ENCODE data around the gene TSPAN9. TPM values are rescaled to one million over a fixed set of nuclear protein-coding genes. Genes with fewer than 3 reads are reported as not detected.

TSPAN9 gene
- total and polyA plus RNA-seq, 4 donors, result 17.4 to 62.9 (median 34.2) TPM

GRCh38 chr12:3219233-3219632 is 142.1 kb downstream of the TSPAN9 start:
- Histone ChIP-seq H3K4me3 (ENCODE audit: low read depth in 1 of 3, low read length in 3 of 3) (no peak overlapping the region), H3K27ac (ENCODE audit: low read depth in 1 of 2, low read length in 2 of 2) (no peak overlapping the region), H3K4me1 (ENCODE audit: control insufficient read depth in 4 of 4, insufficient read depth in 4 of 4, low read length in 3 of 4) (peaks cover 3 to 8% (median 4%) of the 10 kb centered on the region in 4 donors), H3K9ac (ENCODE audit: low read depth in 1 of 2, low read length in 2 of 2) (no peak overlapping the region), H3K9me3 (ENCODE audit: control insufficient read depth in 4 of 4, low read length in 3 of 4) (no peaks in the 10 kb centered on the region), H3K36me3 (ENCODE audit: control insufficient read depth in 4 of 4, insufficient read depth in 3 of 4, low read depth in 1 of 4, low read length in 3 of 4) (peaks cover 0 to 26% (median 4%) of the 10 kb centered on the region in 4 donors), H3K27me3 (ENCODE audit: control insufficient read depth in 4 of 4, insufficient read depth in 4 of 4, low read length in 3 of 4) (no peaks in the 10 kb centered on the region)
- WGBS, result 86% methylated on average over 8 of the region's 8 CpGs
- TF ChIP-seq SP1 (IDR thresholded peaks at IDR 0.05) (no peak), GABPA (IDR thresholded peaks at IDR 0.05 in 1 of 2, conservative IDR thresholded peaks at IDR 0.05 in 1 of 2) (no peak), FOXA1 (IDR thresholded peaks at IDR 0.05) (no peak), RXRA (IDR thresholded peaks at IDR 0.05) (no peak), RAD21 (IDR thresholded peaks at IDR 0.05) (no peak)
- no peak for DNase-seq (ENCODE audit: low spot score)

GRCh38 chr12:3220382-3221321 is 143.5 kb downstream of the TSPAN9 start:
- Histone ChIP-seq H3K27ac (ENCODE audit: low read depth in 1 of 2, low read length in 2 of 2) (no peak overlapping the region), H3K27me3 (ENCODE audit: control insufficient read depth in 4 of 4, insufficient read depth in 4 of 4, low read length in 3 of 4) (no peaks in the 10 kb centered on the region), H3K4me1 (ENCODE audit: control insufficient read depth in 4 of 4, insufficient read depth in 4 of 4, low read length in 3 of 4) (peaks cover 3 to 13% (median 4%) of the 10 kb centered on the region in 4 donors), H3K4me3 (ENCODE audit: low read depth in 1 of 3, low read length in 3 of 3) (no peak overlapping the region), H3K9ac (ENCODE audit: low read depth in 1 of 2, low read length in 2 of 2) (no peak overlapping the region), H3K36me3 (ENCODE audit: control insufficient read depth in 4 of 4, insufficient read depth in 3 of 4, low read depth in 1 of 4, low read length in 3 of 4) (peaks cover 0 to 14% (median 1%) of the 10 kb centered on the region in 4 donors), H3K9me3 (ENCODE audit: control insufficient read depth in 4 of 4, low read length in 3 of 4) (no peaks in the 10 kb centered on the region)
- DNase-seq (ENCODE audit: low spot score), result no peak
- no peak for TF ChIP-seq YY1 (IDR thresholded peaks at IDR 0.05)
- TF ChIP-seq ZBTB33 (IDR thresholded peaks at IDR 0.05), result no peak
- TF ChIP-seq NR2F2 (IDR thresholded peaks at IDR 0.05), result peak; percentile 61
- TF ChIP-seq HNF4A (conservative IDR thresholded peaks at IDR 0.05), result no peak
- WGBS, result 86% methylated on average over 21 of the region's 21 CpGs

GRCh38 chr12:3222306-3222705 is 145.1 kb downstream of the TSPAN9 start:
- no peak overlapping the region for H3K4me3 ChIP-seq (ENCODE audit: low read depth in 1 of 3, low read length in 3 of 3)
- H3K27me3 ChIP-seq (ENCODE audit: control insufficient read depth in 4 of 4, insufficient read depth in 4 of 4, low read length in 3 of 4), result no peaks in the 10 kb centered on the region
- TF ChIP-seq YY1 (IDR thresholded peaks at IDR 0.05) (no peak), FOXA1 (IDR thresholded peaks at IDR 0.05) (no peak), MAX (IDR thresholded peaks at IDR 0.05) (no peak), EGR1 (IDR thresholded peaks at IDR 0.05; ENCODE audit: low read depth in 2 of 2) (no peak), REST (IDR thresholded peaks at IDR 0.05) (no peak), ZBTB33 (IDR thresholded peaks at IDR 0.05) (no peak), SP1 (IDR thresholded peaks at IDR 0.05) (no peak), GABPA (IDR thresholded peaks at IDR 0.05 in 1 of 2, conservative IDR thresholded peaks at IDR 0.05 in 1 of 2) (no peak), NR2F2 (IDR thresholded peaks at IDR 0.05) (no peak), CTCF (IDR thresholded peaks at IDR 0.05; ENCODE audit: low read depth, low read length, missing input control) (no peak), FOXA2 (IDR thresholded peaks at IDR 0.05) (no peak), JUND (IDR thresholded peaks at IDR 0.05) (no peak)
- H3K9me3 ChIP-seq (ENCODE audit: control insufficient read depth in 4 of 4, low read length in 3 of 4), result no peaks in the 10 kb centered on the region
- H3K27ac ChIP-seq (ENCODE audit: low read depth in 1 of 2, low read length in 2 of 2), result no peak overlapping the region
- H3K4me1 ChIP-seq (ENCODE audit: control insufficient read depth in 4 of 4, insufficient read depth in 4 of 4, low read length in 3 of 4), result peaks cover 5 to 26% (median 12%) of the 10 kb centered on the region in 4 donors
- DNase-seq (ENCODE audit: low spot score), result no peak
- H3K36me3 ChIP-seq (ENCODE audit: control insufficient read depth in 4 of 4, insufficient read depth in 3 of 4, low read depth in 1 of 4, low read length in 3 of 4), result peaks cover 0 to 8% (median 1%) of the 10 kb centered on the region in 4 donors
- WGBS, result 95% methylated on average over 6 of the region's 6 CpGs
- H3K9ac ChIP-seq (ENCODE audit: low read depth in 1 of 2, low read length in 2 of 2), result no peak overlapping the region

All from liver (tissue), 9 donors.